SK-N-SH (cell line): ENCODE results near the gene RECK. TPM values are rescaled to one million over a fixed set of nuclear protein-coding genes. Genes with fewer than 3 reads are reported as not detected.

Experiments used
- CTCF ChIA-PET: fragments of 300-600, 350-600 bp; formaldehyde crosslinking; extraction: SDS; loops from one replicate; lab custom pipeline; 2021; lab: Yijun Ruan, JAX
- POLR2A ChIA-PET: fragments of 350-600 bp; sonication (Branson Sonifier 250); formaldehyde crosslinking; extraction: SDS; loops from one replicate; lab custom pipeline; 2020; ENCODE audit warnings: antibody characterized with exemption, inconsistent platforms; lab: Yijun Ruan, JAX
- DNase-seq: peaks from one replicate; pipeline ENCODE4 v3.0.0; 2012
- H2AFZ ChIP-seq: fragments of 200-600 bp; sonication (generic); 2 replicates; pipeline ENCODE4 v1.8.1; 2016; ENCODE audit warnings: antibody characterized with exemption, mild to moderate bottlenecking, low read depth
- H3F3A ChIP-seq: fragments of 200-600 bp; sonication (generic); replicated peaks from 2 replicates; pipeline ENCODE3; 2016; ENCODE audit warnings: antibody characterized with exemption, mild to moderate bottlenecking; ENCODE audit not compliant: insufficient read depth
- H3K27ac ChIP-seq, 2 experiments: fragments of 200-500 bp in 1 of 2; fragments of 200-600 bp in 1 of 2; sonication (Bioruptor generic) in 1 of 2; sonication (generic), shearing (Covaris generic) in 1 of 2; 2 replicates each; pipeline versions ENCODE4 v1.5.1 to v1.6.1; 2014 to 2016; ENCODE audit warnings: low read depth in 2 of 2, inconsistent platforms in 1 of 2, low read length in 1 of 2, mild to moderate bottlenecking in 1 of 2, mixed read lengths in 1 of 2
- H3K27me3 ChIP-seq: fragments of 200-600 bp; sonication (generic), shearing (Covaris generic); 2 replicates; pipeline ENCODE4 v1.6.1; 2016; ENCODE audit warnings: mixed run types; ENCODE audit not compliant: insufficient read depth
- H3K36me3 ChIP-seq, 2 experiments: fragments of 200-500 bp in 1 of 2; fragments of 200-600 bp in 1 of 2; sonication (Bioruptor generic) in 1 of 2; sonication (generic) in 1 of 2; replicated peaks in 1 of 2; 2 replicates each; pipeline versions ENCODE3 to v1.5.1; 2014 to 2016; ENCODE audit warnings: low read length in 1 of 2, mild to moderate bottlenecking in 1 of 2; ENCODE audit not compliant: insufficient read depth in 2 of 2, control insufficient read depth in 1 of 2
- H3K4me1 ChIP-seq, 2 experiments: fragments of 200-500 bp in 1 of 2; fragments of 200-600 bp in 1 of 2; sonication (Bioruptor generic) in 1 of 2; sonication (generic), shearing (Covaris generic) in 1 of 2; 2 replicates each; pipeline versions ENCODE4 v1.5.1 to v1.6.1; 2014 to 2016; ENCODE audit warnings: low read depth in 1 of 2, low read length in 1 of 2, mixed run types in 1 of 2; ENCODE audit not compliant: insufficient read depth in 2 of 2, control insufficient read depth in 1 of 2
- H3K4me2 ChIP-seq: fragments of 200-600 bp; sonication (generic), shearing (Covaris generic); 2 replicates; pipeline ENCODE4 v1.6.1; 2017; ENCODE audit warnings: mixed run types
- H3K4me3 ChIP-seq, 2 experiments: fragments of 200-500 bp in 1 of 2; fragments of 200-600 bp in 1 of 2; sonication (Bioruptor generic) in 1 of 2; sonication (generic), shearing (Covaris generic) in 1 of 2; 2 replicates each; pipeline versions ENCODE4 v1.5.1 to v1.8.1; 2014 to 2016; ENCODE audit warnings: low read depth in 2 of 2, inconsistent platforms in 1 of 2, low read length in 1 of 2, mild to moderate bottlenecking in 1 of 2, mixed read lengths in 1 of 2, moderate library complexity in 1 of 2
- H3K79me2 ChIP-seq: fragments of 200-600 bp; sonication (generic); 2 replicates; pipeline ENCODE4 v1.8.1; 2017; ENCODE audit warnings: mild to moderate bottlenecking; ENCODE audit not compliant: insufficient read depth
- H3K9ac ChIP-seq: fragments of 200-600 bp; sonication (generic); 2 replicates; pipeline ENCODE4 v1.6.1; 2017; ENCODE audit warnings: mixed run types
- H3K9me2 ChIP-seq: fragments of 200-600 bp; sonication (generic); 2 replicates; pipeline ENCODE4 v1.6.1; 2017; ENCODE audit warnings: mixed run types
- H3K9me3 ChIP-seq: fragments of 200-600 bp; sonication (generic); 2 replicates; pipeline ENCODE4 v1.6.1; 2017; ENCODE audit warnings: mixed run types, mild to moderate bottlenecking, moderate library complexity
- H4K20me1 ChIP-seq: fragments of 200-600 bp; sonication (generic); 2 replicates; pipeline ENCODE4 v1.6.1; 2017; ENCODE audit warnings: mild to moderate bottlenecking, mixed run types; ENCODE audit not compliant: insufficient read depth
- CHD2 ChIP-seq: fragments of 150-350 bp; IDR thresholded peaks from 2 replicates; pipeline ENCODE4 v1.6.1; 2018; ENCODE audit warnings: low read length; ENCODE audit not compliant: partially characterized antibody
- EZH2phosphoT487 ChIP-seq: fragments of 200-600 bp; sonication (generic); IDR thresholded peaks from 2 replicates; pipeline ENCODE4 v1.6.1; 2017; ENCODE audit warnings: low read depth, mixed run types, mild to moderate bottlenecking, antibody characterized with exemption, moderate library complexity, borderline replicate concordance
- NFIC ChIP-seq: IDR thresholded peaks from 2 replicates; pipeline ENCODE4 v1.4.0; 2012; ENCODE audit warnings: borderline replicate concordance
- NRF1 ChIP-seq: IDR thresholded peaks from 2 replicates; pipeline ENCODE4 v1.6.1; 2012; ENCODE audit warnings: low read depth, mild to moderate bottlenecking, low read length
- RFX5 ChIP-seq: IDR thresholded peaks from 2 replicates; pipeline ENCODE4 v1.6.1; 2012; ENCODE audit warnings: mild to moderate bottlenecking, improper control_type of control experiment, low read length
- SMC3 ChIP-seq: IDR thresholded peaks from 2 replicates; pipeline ENCODE4 v1.6.1; 2012; ENCODE audit warnings: low read depth, low read length, improper control_type of control experiment
- TAF1 ChIP-seq: IDR thresholded peaks from 2 replicates; pipeline ENCODE4 v1.6.1; 2012; ENCODE audit warnings: low read depth, mild to moderate bottlenecking, low read length, moderate library complexity, borderline replicate concordance
- WGBS: methylation state at CpG from one replicate; pipeline ENCODE4 v1.1.6; 2017; ENCODE audit warnings: low lambda C conversion rate; 5-methylcytosine and 5-hydroxymethylcytosine counted together
- polyA plus RNA-seq, 3 experiments: library from polyadenylated mRNA; depleted of rRNA; stranded (reverse); fragments of >200 nt; gene quantifications; 2 replicates each; pipeline ENCODE4 v1.2.3, GENCODE V29; 2012
- TF ChIP-seq, protein P1 (sequence below): IDR thresholded peaks from 2 replicates; pipeline ENCODE4 v1.4.0; 2012; ENCODE audit warnings: low read depth, borderline replicate concordance
- TF ChIP-seq, protein P2 (sequence below): IDR thresholded peaks from 2 replicates; pipeline ENCODE4 v1.6.1; 2012; ENCODE audit warnings: mild to moderate bottlenecking, low read depth, low read length, moderate library complexity
- TF ChIP-seq, protein P3 (sequence below): fragments of 200-600 bp; sonication (generic); IDR thresholded peaks from 2 replicates; pipeline ENCODE4 v1.6.1; 2017; ENCODE audit warnings: antibody characterized with exemption, mild to moderate bottlenecking, moderate library complexity
- TF ChIP-seq, protein P4 (sequence below): fragments of 150-350 bp; IDR thresholded peaks from 2 replicates; pipeline ENCODE4 v1.6.1; 2017; ENCODE audit warnings: antibody characterized with exemption, low read length, low read depth, borderline replicate concordance
- TF ChIP-seq, protein P5 (sequence below): IDR thresholded peaks from 2 replicates; pipeline ENCODE4 v1.4.0; 2012; ENCODE audit warnings: low read depth

Gene RECK
- polyA plus RNA-seq, 1 of the 3 experiments (the other 2 are of a cell fraction) = 22.8 TPM

DNA sequence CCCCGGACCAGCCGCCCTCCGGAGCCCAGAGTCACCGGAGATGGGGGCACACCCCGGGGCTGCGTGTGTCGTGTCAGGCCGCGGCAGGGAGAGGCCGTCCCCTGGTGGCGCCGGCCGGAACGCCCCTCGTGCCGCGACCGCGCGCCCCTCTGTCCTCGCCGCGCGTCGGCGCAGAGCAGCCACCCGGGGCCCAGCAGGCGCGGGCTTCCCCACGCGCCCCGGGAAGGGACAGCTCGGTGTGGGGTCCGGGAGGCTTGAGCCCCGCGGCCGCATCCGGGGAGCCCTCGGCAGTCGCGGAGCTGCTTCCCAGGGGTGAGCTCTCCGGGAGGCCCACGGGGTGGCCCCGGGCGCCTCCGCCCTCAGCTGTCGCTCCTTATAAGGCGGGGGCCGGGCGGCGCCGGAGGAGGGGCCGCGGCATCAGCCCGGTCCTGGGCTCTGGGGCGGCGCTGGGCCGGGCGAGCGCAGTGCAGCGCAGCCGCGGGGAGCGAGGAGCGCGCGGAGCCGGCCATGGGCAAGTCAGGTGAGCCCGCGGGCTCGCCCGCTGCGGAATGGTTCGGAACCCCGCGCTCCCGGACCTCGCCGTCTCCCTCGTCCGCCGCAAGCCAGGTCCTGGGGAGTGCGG, 99.7 kb downstream of the RECK start, which contains the start of gene GLIPR2:
Gene GLIPR2 (plus strand): TSS at position 462 of the 622 bp plus-strand sequence. CDS start 46 bp downstream, at position 508.
- H3K79me2 ChIP-seq = peaks cover 36% of the 10 kb centered on the region

More for the DNA sequence above, 99.7 kb downstream of the RECK start, which contains the start of gene GLIPR2:
- TF ChIP-seq, protein P1, sequence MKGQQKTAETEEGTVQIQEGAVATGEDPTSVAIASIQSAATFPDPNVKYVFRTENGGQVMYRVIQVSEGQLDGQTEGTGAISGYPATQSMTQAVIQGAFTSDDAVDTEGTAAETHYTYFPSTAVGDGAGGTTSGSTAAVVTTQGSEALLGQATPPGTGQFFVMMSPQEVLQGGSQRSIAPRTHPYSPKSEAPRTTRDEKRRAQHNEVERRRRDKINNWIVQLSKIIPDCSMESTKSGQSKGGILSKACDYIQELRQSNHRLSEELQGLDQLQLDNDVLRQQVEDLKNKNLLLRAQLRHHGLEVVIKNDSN = no peak
- TF ChIP-seq CHD2 = no peak
- TF ChIP-seq, protein P2, sequence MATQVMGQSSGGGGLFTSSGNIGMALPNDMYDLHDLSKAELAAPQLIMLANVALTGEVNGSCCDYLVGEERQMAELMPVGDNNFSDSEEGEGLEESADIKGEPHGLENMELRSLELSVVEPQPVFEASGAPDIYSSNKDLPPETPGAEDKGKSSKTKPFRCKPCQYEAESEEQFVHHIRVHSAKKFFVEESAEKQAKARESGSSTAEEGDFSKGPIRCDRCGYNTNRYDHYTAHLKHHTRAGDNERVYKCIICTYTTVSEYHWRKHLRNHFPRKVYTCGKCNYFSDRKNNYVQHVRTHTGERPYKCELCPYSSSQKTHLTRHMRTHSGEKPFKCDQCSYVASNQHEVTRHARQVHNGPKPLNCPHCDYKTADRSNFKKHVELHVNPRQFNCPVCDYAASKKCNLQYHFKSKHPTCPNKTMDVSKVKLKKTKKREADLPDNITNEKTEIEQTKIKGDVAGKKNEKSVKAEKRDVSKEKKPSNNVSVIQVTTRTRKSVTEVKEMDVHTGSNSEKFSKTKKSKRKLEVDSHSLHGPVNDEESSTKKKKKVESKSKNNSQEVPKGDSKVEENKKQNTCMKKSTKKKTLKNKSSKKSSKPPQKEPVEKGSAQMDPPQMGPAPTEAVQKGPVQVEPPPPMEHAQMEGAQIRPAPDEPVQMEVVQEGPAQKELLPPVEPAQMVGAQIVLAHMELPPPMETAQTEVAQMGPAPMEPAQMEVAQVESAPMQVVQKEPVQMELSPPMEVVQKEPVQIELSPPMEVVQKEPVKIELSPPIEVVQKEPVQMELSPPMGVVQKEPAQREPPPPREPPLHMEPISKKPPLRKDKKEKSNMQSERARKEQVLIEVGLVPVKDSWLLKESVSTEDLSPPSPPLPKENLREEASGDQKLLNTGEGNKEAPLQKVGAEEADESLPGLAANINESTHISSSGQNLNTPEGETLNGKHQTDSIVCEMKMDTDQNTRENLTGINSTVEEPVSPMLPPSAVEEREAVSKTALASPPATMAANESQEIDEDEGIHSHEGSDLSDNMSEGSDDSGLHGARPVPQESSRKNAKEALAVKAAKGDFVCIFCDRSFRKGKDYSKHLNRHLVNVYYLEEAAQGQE = 0 out of 2 replicates have a peak, but pooled peaks have one; percentile 3
- no peak for TF ChIP-seq EZH2phosphoT487
- TF ChIP-seq, protein P3, sequence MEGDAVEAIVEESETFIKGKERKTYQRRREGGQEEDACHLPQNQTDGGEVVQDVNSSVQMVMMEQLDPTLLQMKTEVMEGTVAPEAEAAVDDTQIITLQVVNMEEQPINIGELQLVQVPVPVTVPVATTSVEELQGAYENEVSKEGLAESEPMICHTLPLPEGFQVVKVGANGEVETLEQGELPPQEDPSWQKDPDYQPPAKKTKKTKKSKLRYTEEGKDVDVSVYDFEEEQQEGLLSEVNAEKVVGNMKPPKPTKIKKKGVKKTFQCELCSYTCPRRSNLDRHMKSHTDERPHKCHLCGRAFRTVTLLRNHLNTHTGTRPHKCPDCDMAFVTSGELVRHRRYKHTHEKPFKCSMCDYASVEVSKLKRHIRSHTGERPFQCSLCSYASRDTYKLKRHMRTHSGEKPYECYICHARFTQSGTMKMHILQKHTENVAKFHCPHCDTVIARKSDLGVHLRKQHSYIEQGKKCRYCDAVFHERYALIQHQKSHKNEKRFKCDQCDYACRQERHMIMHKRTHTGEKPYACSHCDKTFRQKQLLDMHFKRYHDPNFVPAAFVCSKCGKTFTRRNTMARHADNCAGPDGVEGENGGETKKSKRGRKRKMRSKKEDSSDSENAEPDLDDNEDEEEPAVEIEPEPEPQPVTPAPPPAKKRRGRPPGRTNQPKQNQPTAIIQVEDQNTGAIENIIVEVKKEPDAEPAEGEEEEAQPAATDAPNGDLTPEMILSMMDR = peak; percentile 40
- TF ChIP-seq NFIC = no peak
- peak; percentile 62 for TF ChIP-seq NRF1
- TF ChIP-seq RFX5 = no peak
- 0 out of 2 replicates have a peak, but pooled peaks have one; percentile 12 for TF ChIP-seq SMC3
- TF ChIP-seq, protein P4, sequence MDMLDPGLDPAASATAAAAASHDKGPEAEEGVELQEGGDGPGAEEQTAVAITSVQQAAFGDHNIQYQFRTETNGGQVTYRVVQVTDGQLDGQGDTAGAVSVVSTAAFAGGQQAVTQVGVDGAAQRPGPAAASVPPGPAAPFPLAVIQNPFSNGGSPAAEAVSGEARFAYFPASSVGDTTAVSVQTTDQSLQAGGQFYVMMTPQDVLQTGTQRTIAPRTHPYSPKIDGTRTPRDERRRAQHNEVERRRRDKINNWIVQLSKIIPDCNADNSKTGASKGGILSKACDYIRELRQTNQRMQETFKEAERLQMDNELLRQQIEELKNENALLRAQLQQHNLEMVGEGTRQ = no peak
- TF ChIP-seq, protein P5, sequence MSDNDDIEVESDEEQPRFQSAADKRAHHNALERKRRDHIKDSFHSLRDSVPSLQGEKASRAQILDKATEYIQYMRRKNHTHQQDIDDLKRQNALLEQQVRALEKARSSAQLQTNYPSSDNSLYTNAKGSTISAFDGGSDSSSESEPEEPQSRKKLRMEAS = no peak; the same call in 1 of the 2 replicates
- 0 out of 2 replicates have a peak, but pooled peaks have one; percentile 16 for TF ChIP-seq TAF1
- TF ChIP-seq, all 33 proteins: peak for 5
- H3K4me3 ChIP-seq = peak within 1 kb of the TSS; percentile 67 to 83
- 0% methylated on average over 7 of the region's 83 CpGs for WGBS
- peaks cover 0 to 21% of the 10 kb centered on the region in 2 experiments; a peak in 3 of 4 replicates for H3K4me1 ChIP-seq
- H3K27me3 ChIP-seq = no peaks in the 10 kb centered on the region
- H3K4me2 ChIP-seq = peak within 1 kb of the TSS; percentile 98
- ChIA-PET CTCF (interaction anchor here (0.6 to 8.1 kb wide), 14 partner anchors 11 to 229 kb away, joined by 3 to 113 read pairs (median 4); partner anchors contain the start of genes CCIN and CLTA), POLR2A (interaction anchor here (2.2 to 2.9 kb wide), 2 partner anchors 12 to 28 kb away, joined by 10 to 12 read pairs; no protein-coding TSS in a partner anchor)
- peaks cover 8% of the 10 kb centered on the region for H4K20me1 ChIP-seq
- H2AFZ ChIP-seq = peak within 1 kb of the TSS; percentile 84
- peak within 1 kb of the TSS; percentile 79 for H3K9ac ChIP-seq
- H3K9me2 ChIP-seq = no peaks in the 10 kb centered on the region
- peak; percentile 92 for DNase-seq
- no peaks in the 10 kb centered on the region for H3K36me3 ChIP-seq
- no peaks in the 10 kb centered on the region for H3F3A ChIP-seq
- no peaks in the 10 kb centered on the region for H3K9me3 ChIP-seq
- no peak within 1 kb of the TSS; a peak in 1 of 4 replicates for H3K27ac ChIP-seq
